BLaER1 treated with 17β-estradiol and CSF1 and Interleukin-3, amounts not matched to agents 10 nM and 100 nM (cell line): ENCODE data around the gene IGF2.

ENCODE experiments used
- H3K27ac ChIP-seq, 11 experiments: shearing (Covaris generic); formaldehyde crosslinking; 2 replicates each; pipeline ENCODE4 v1.8.1; 2022
- H3K27me3 ChIP-seq, 11 experiments: shearing (Covaris generic); formaldehyde crosslinking; 2 replicates each; pipeline ENCODE4 v1.8.1; 2022
- H3K36me3 ChIP-seq, 11 experiments: shearing (Covaris generic); formaldehyde crosslinking; 2 replicates each; pipeline ENCODE4 v1.8.1; 2022
- H3K4me1 ChIP-seq, 10 experiments: shearing (Covaris generic); formaldehyde crosslinking; 2 replicates each; pipeline ENCODE4 v1.8.1; 2022
- H3K4me2 ChIP-seq, 11 experiments: shearing (Covaris generic); formaldehyde crosslinking; 2 replicates each; pipeline ENCODE4 v1.8.1; 2022
- H3K4me3 ChIP-seq, 10 experiments: shearing (Covaris generic); formaldehyde crosslinking; 2 replicates each; pipeline ENCODE4 v1.8.1; 2022
- H3K9ac ChIP-seq, 11 experiments: shearing (Covaris generic); formaldehyde crosslinking; 2 replicates each; pipeline ENCODE4 v1.8.1; 2022
- H3K9me3 ChIP-seq, 11 experiments: shearing (Covaris generic); formaldehyde crosslinking; replicated peaks in 1 of 11; 2 replicates each; pipeline ENCODE4 v1.8.1; 2022
- H4K20me1 ChIP-seq, 11 experiments: shearing (Covaris generic); formaldehyde crosslinking; 2 replicates each; pipeline ENCODE4 v1.8.1; 2022
- Cebpa-rat ChIP-seq, 11 experiments: shearing (Covaris generic); IDR thresholded peaks; 2 replicates each; pipeline ENCODE4 v1.8.1; 2022

IGF2 gene, protein sequence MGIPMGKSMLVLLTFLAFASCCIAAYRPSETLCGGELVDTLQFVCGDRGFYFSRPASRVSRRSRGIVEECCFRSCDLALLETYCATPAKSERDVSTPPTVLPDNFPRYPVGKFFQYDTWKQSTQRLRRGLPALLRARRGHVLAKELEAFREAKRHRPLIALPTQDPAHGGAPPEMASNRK

GRCh38 chr11:2139123-2139521 lies at the start of gene IGF2:
TSS of gene IGF2 (minus strand) at chr11:2139389. CDS start at chr11:2135523, 3,866 bp downstream.
- H3K36me3 ChIP-seq = no peaks in the 10 kb centered on the region
- no peak for TF ChIP-seq Cebpa-rat (IDR thresholded peaks at IDR 0.05)
- H3K4me3 ChIP-seq = no peak within 1 kb of the TSS
- H3K27ac ChIP-seq = no peak within 1 kb of the TSS
- H4K20me1 ChIP-seq = peaks cover 0 to 62% (median 18%) of the 10 kb centered on the region in 11 experiments; a peak in 17 of 22 replicates
- H3K9ac ChIP-seq = no peak within 1 kb of the TSS
- H3K27me3 ChIP-seq = peaks cover 98 to 100% (median 100%) of the 10 kb centered on the region in 11 experiments
- peaks cover 0 to 6% (median 0%) of the 10 kb centered on the region in 11 experiments; a peak in 7 of 22 replicates for H3K9me3 ChIP-seq
- H3K4me2 ChIP-seq = no peak within 1 kb of the TSS
- H3K4me1 ChIP-seq = peaks cover 0 to 21% (median 2%) of the 10 kb centered on the region in 10 experiments; a peak in 7 of 20 replicates

- TF ChIP-seq Cebpa-rat (IDR thresholded peaks at IDR 0.05) = no peak
- no peaks in the 10 kb centered on the region for H3K36me3 ChIP-seq
- no peak overlapping the region for H3K9ac ChIP-seq
- H3K4me1 ChIP-seq = peaks cover 28 to 63% (median 56%) of the 10 kb centered on the region in 10 experiments
- H3K27ac ChIP-seq = no peak overlapping the region
- H3K4me3 ChIP-seq = no peak overlapping the region
- no peaks in the 10 kb centered on the region for H3K27me3 ChIP-seq
- no peaks in the 10 kb centered on the region for H4K20me1 ChIP-seq
- H3K9me3 ChIP-seq = no peaks in the 10 kb centered on the region
- no peak overlapping the region for H3K4me2 ChIP-seq
Observed at GRCh38 chr11:2188745-2189144, 49.6 kb upstream of the IGF2 start.

GRCh38 chr11:2187280-2187707 lies 48.1 kb upstream of the IGF2 start:
- no peak overlapping the region for H3K4me3 ChIP-seq
- no peaks in the 10 kb centered on the region for H3K9me3 ChIP-seq
- H3K4me2 ChIP-seq = peak overlapping the region; percentile 12 to 81 (median 55); a peak in 14 of 22 replicates
- H3K27me3 ChIP-seq = no peaks in the 10 kb centered on the region
- H3K9ac ChIP-seq = peak overlapping the region in 1 of 11 experiments; percentile 26; a peak in 1 of 22 replicates
- no peak overlapping the region for H3K27ac ChIP-seq
- peaks cover 26 to 66% (median 58%) of the 10 kb centered on the region in 10 experiments for H3K4me1 ChIP-seq
- no peak for TF ChIP-seq Cebpa-rat (IDR thresholded peaks at IDR 0.05)
- H3K36me3 ChIP-seq = no peaks in the 10 kb centered on the region
- H4K20me1 ChIP-seq = no peaks in the 10 kb centered on the region; a peak in 1 of 22 replicates

DNA sequence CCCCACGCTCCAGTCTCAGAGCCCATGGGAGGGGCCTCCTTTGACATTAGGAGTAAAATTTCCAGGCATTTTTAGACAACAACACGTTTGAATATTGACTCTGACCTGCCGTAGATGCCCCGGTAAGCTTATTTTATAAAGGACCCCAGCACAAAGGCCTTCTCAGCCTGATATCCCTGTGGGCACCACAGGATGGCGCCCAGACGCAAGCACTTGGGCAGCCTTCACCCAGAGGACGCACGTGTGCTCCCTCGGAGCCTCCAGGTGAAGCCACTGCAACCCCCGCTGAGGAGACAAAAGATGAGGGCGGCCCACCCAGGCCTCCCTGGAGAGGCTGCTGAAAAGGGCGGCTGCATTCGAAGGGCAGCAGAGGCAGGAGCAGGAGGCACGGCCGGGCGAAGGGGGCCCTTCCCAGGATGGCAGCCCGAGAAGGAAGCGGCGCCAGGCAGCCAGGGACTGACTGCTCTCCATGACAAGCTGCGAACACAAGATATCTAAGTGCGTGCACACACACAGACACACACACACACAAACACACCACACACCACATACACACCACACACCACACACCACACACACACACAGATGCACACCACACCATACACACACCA lies 47.6 kb upstream of the IGF2 start:
- H3K4me1 ChIP-seq = peaks cover 21 to 61% (median 53%) of the 10 kb centered on the region in 10 experiments
- no peaks in the 10 kb centered on the region for H3K9me3 ChIP-seq
- no peak for TF ChIP-seq Cebpa-rat (IDR thresholded peaks at IDR 0.05)
- H3K9ac ChIP-seq = peak overlapping the region in 2 of 11 experiments; percentile 14 to 26; a peak in 1 of 22 replicates
- H3K27ac ChIP-seq = no peak overlapping the region; a peak in 1 of 22 replicates
- peak overlapping the region; percentile 12 to 81 (median 55); a peak in 19 of 22 replicates for H3K4me2 ChIP-seq
- no peak overlapping the region; a peak in 1 of 20 replicates for H3K4me3 ChIP-seq
- H4K20me1 ChIP-seq = no peaks in the 10 kb centered on the region; a peak in 1 of 22 replicates
- no peaks in the 10 kb centered on the region for H3K36me3 ChIP-seq
- no peaks in the 10 kb centered on the region for H3K27me3 ChIP-seq

DNA sequence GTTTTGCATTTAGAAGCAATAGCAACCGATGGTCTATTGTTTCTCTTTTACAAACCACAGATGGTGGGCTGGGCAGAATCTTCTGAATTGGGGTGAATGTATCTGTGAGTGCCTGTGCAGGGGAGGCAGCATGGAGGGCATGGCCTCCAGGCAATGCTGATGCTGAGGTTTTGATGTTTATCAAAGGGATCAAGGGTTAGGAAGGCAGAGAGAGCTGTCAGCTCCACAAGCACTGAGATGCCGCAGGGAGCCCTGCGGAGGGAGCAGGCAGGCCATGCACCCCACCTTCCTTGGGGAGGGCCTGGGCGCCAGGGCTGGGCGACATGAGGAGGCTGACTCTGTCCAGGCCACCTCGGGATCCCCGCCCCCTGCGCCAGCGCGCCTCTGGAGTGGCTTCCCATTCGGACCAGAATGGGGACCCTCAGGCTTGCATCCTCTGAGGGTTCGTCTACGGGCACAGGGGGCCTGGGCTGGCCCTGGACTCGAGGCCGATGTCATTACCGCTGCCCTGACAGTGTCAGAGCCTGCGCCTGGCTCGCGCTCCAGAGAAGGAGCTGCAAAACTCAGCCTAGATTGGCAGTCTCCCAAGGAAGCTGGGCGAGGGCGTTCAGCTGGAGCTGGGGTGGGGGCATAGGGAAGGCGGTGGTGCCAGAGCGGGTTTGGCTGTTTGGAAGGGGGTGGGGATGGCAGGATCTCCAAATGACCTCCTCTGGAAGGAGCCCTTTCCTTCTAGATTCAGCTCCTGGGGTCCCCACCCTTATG lies 46.3 kb upstream of the IGF2 start:
- Histone ChIP-seq H3K4me3 (no peak overlapping the region), H3K4me2 (peak overlapping the region in 6 of 11 experiments; percentile 12 to 54 (median 24); a peak in 7 of 22 replicates), H3K4me1 (peaks cover 8 to 56% (median 46%) of the 10 kb centered on the region in 10 experiments), H3K9me3 (no peaks in the 10 kb centered on the region), H3K36me3 (no peaks in the 10 kb centered on the region), H3K27me3 (peaks cover 0 to 6% (median under 1%) of the 10 kb centered on the region in 11 experiments; a peak in 9 of 22 replicates), H3K9ac (peak overlapping the region in 1 of 11 experiments; percentile 18; a peak in 1 of 22 replicates), H3K27ac (no peak overlapping the region), H4K20me1 (no peaks in the 10 kb centered on the region; a peak in 1 of 22 replicates)
- TF ChIP-seq Cebpa-rat (IDR thresholded peaks at IDR 0.05) = no peak

- Histone ChIP-seq H3K27ac (no peak overlapping the region), H3K9me3 (no peaks in the 10 kb centered on the region), H3K9ac (no peak overlapping the region), H3K36me3 (no peaks in the 10 kb centered on the region), H4K20me1 (peaks cover 0 to 10% (median 0%) of the 10 kb centered on the region in 11 experiments; a peak in 4 of 22 replicates), H3K4me1 (peaks cover 0 to 66% (median 48%) of the 10 kb centered on the region in 10 experiments; a peak in 16 of 20 replicates), H3K27me3 (peaks cover 0 to 21% (median 12%) of the 10 kb centered on the region in 11 experiments; a peak in 14 of 22 replicates), H3K4me2 (peak overlapping the region in 5 of 11 experiments; percentile 5 to 41 (median 16); a peak in 6 of 22 replicates), H3K4me3 (no peak overlapping the region)
- no peak for TF ChIP-seq Cebpa-rat (IDR thresholded peaks at IDR 0.05)
Observed at GRCh38 chr11:2182692-2183474, 43.7 kb upstream of the IGF2 start.

DNA sequence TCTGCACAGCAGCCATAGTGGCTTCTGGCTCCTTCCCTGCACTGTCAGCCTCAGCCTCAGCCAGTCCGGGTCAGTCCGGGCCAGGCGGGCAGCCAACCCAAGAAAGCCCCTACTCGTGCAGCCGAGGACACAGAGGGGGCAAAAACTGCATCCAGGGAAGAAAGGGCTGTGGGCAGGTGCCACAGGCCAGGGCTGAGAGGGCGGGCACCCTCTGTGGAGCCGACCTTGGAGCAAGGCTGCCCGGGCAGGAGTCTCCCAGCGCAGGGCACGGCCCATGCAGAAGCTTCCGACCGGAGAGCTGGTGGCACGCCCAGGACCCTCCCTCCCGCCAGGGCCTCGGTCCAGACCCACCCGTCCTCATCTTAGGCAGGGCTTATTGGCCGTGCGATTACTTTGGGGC lies 42.9 kb upstream of the IGF2 start:
- Histone ChIP-seq H3K4me2 (no peak overlapping the region), H3K9ac (no peak overlapping the region), H3K27me3 (peaks cover 0 to 21% (median 12%) of the 10 kb centered on the region in 11 experiments; a peak in 14 of 22 replicates), H3K4me3 (no peak overlapping the region), H3K4me1 (peaks cover 0 to 62% (median 46%) of the 10 kb centered on the region in 10 experiments; a peak in 16 of 20 replicates), H4K20me1 (peaks cover 0 to 10% (median 0%) of the 10 kb centered on the region in 11 experiments; a peak in 4 of 22 replicates), H3K9me3 (no peaks in the 10 kb centered on the region), H3K27ac (no peak overlapping the region), H3K36me3 (no peaks in the 10 kb centered on the region)
- TF ChIP-seq Cebpa-rat (IDR thresholded peaks at IDR 0.05) = no peak

GRCh38 chr11:2180789-2181370 lies 41.7 kb upstream of the IGF2 start:
- Histone ChIP-seq H4K20me1 (peaks cover 0 to 10% (median 0%) of the 10 kb centered on the region in 11 experiments; a peak in 5 of 22 replicates), H3K4me2 (peak overlapping the region in 7 of 11 experiments; percentile 57 to 92 (median 76); a peak in 11 of 22 replicates), H3K27ac (no peak overlapping the region), H3K27me3 (peaks cover 0 to 21% (median 12%) of the 10 kb centered on the region in 11 experiments; a peak in 14 of 22 replicates), H3K4me3 (no peak overlapping the region), H3K9ac (peak overlapping the region in 2 of 11 experiments; percentile 26 to 27; a peak in 2 of 22 replicates), H3K9me3 (no peaks in the 10 kb centered on the region), H3K36me3 (no peaks in the 10 kb centered on the region), H3K4me1 (peaks cover 2 to 50% (median 38%) of the 10 kb centered on the region in 10 experiments; a peak in 16 of 20 replicates)
- TF ChIP-seq Cebpa-rat (IDR thresholded peaks at IDR 0.05) = no peak
